IPS-NIHi7 (cell line): Measurements from ENCODE around the gene SHISA9.

Experiments
- DNase-seq: peaks from one replicate; pipeline ENCODE4 v3.0.0; 2012; ENCODE audit warnings: mixed read lengths; ENCODE audit errors: extremely low spot score

The SHISA9 gene

DNA sequence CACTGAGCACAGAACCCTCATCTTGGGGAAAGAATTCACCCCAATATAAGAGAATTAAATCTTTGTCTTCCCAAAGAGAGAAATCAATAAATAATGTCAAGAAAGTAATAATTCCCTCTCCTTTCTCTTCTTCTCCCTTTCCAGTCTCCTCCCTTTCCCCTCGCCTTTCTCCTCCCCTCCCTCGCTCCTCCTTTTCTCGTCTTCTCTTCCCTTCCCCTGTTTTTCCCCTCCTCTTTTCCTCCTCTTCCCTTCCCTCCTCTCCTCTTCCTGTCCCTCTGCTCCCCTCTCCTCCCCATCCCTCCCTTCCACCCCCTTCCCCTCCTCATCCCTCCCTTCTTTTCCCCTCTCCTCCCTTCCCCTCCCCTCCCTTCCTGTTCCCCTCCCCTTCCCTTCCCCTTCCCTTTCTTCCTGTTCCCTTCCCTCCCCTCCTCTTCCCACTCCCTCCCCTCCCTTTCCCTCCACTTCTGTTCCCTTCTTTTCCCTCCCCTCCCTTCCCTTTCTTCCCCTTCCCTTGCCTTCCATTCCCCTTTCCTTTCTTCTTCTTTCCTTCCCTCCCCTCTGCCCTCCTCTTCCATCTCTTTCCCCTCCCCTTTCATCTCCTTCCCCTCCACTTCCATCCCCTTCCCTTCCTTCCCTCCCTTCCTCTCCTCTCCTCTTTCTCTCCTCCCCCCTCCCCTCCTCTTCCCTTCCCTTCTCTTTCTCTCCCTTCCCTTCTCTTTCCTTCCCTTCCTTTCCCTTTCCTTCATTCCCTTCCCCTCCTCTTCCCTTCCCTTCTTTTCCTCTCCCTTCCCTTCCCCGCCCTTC lies 363.6 kb downstream of the SHISA9 start:
- no peak for DNase-seq

DNA sequence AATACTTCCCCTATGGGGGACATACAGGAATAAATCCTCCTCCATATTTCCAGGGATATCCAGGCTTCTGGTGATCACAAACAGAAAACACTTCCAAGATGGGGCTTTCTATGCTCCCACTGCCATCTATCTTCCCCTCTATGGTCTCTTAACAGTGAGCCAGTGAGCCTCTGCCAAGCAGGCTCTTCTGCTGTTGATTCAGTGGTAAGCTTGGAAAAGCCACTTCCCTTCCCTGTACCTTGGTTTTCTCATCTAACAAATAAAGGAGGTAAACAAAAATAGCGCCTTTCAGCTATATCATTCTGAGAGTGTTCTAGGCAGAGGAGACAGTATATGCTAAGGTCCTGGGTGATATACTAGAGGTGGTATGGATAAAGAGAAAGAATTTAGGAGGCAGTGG lies 368.0 kb downstream of the SHISA9 start:
- DNase-seq = no peak

DNA sequence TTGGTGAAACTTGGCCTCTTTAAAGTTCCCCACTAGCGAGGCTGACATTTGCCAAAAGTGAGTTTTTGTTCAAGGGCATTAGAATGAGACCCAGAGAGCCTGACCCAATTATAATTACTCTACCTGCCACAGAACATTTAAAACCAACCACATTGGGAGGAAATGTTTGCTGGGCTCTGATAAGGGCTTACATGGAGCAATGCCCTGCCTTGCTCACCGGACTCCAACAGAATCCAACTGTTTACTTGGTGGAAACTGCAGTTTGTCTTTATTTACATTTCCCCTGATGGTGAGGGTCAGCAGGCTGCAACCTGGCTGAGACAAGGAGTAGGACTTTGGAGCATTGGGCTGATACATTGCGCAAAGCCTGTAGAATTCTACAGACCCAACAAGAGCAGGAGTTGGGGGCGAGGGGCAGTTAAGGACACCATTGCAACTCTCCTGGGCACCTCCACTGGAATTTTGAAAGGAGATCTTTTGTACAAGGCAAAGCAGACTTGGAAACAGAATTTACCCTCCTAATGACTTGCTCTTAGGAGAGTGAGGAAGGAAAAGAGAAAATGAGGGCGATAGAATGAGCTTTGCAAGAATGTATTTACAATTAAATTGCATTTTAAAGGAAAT lies 368.6 kb downstream of the SHISA9 start:
- no peak for DNase-seq

DNA sequence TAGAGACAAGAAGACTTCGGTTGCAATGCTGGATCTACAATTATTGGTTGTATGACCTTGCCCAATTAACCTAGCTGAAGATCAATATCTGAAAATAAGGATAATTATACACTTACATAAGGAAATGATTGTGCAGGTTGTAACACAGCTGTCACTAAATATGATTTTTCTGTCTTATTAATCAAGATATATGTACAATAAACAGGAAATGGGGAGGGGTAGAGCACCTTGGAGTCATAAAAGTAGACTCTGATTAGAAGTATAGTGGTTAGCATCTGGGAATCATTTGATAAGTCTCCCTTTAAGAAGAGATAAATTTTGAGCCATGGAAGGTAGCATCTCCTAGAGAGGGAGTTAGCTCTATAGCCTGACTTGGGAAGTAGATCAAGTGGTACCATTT lies 369.2 kb downstream of the SHISA9 start:
- no peak for DNase-seq

DNA sequence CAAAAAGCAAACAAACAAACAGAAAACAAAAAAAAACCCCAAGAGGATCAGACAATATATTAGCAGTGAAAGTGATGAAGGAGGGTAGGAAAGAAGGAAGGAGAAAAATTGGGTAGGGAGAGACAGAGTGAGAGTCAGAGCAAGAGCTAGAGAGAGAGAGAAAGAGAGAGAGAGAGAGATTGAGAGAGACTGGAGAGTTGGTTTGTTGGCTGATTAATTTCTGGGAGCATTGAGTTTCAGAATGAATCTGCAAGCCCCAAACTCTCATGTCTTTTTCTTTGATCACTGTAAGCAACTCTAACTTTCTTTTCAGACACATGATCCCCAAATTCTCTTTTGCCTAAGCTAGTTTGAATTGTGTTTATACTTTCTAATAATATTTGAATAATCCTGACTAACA lies 388.1 kb downstream of the SHISA9 start:
- DNase-seq = no peak
